AG09319 (cell line): Measurements from ENCODE around the gene ELMO2.

Experiments used
- DNase-seq: peaks from one replicate; pipeline ENCODE4 v3.0.0-alpha.2; 2010; ENCODE audit warnings: low read depth; ENCODE audit errors: extremely low read depth
- CTCF ChIP-seq: IDR thresholded peaks from 2 replicates; pipeline ENCODE4 v1.5.1; 2011; ENCODE audit warnings: low read depth, mild to moderate bottlenecking, inconsistent platforms, low read length, moderate library complexity

ELMO2 gene

GRCh38 chr20:46361811-46362210, 44.6 kb downstream of the ELMO2 start:
- DNase-seq = no peak
- TF ChIP-seq CTCF = no peak

GRCh38 chr20:46361381-46361780, 45.0 kb downstream of the ELMO2 start:
- DNase-seq = no peak
- no peak for TF ChIP-seq CTCF

- DNase-seq = no peak
- no peak for TF ChIP-seq CTCF
Observed at GRCh38 chr20:46359233-46359751, 47.1 kb downstream of the ELMO2 start.

- no peak for TF ChIP-seq CTCF
- no peak for DNase-seq
Observed at GRCh38 chr20:46358346-46359058, 47.9 kb downstream of the ELMO2 start.

GRCh38 chr20:46357030-46357514, 49.3 kb downstream of the ELMO2 start:
- DNase-seq = no peak
- no peak for TF ChIP-seq CTCF

GRCh38 chr20:46356195-46357029, 50.0 kb downstream of the ELMO2 start:
- DNase-seq = no peak
- TF ChIP-seq CTCF = no peak

- TF ChIP-seq CTCF = no peak
- DNase-seq = no peak
Observed at GRCh38 chr20:46355778-46356177, 50.6 kb downstream of the ELMO2 start.
